ENCODE data around the gene NAA80. TPM values are rescaled to one million over a fixed set of nuclear protein-coding genes. Genes with fewer than 3 reads are reported as not detected.

Gene NAA80
- 9.5 TPM for polyA plus RNA-seq (ENCODE audit: insufficient read length)

DNA sequence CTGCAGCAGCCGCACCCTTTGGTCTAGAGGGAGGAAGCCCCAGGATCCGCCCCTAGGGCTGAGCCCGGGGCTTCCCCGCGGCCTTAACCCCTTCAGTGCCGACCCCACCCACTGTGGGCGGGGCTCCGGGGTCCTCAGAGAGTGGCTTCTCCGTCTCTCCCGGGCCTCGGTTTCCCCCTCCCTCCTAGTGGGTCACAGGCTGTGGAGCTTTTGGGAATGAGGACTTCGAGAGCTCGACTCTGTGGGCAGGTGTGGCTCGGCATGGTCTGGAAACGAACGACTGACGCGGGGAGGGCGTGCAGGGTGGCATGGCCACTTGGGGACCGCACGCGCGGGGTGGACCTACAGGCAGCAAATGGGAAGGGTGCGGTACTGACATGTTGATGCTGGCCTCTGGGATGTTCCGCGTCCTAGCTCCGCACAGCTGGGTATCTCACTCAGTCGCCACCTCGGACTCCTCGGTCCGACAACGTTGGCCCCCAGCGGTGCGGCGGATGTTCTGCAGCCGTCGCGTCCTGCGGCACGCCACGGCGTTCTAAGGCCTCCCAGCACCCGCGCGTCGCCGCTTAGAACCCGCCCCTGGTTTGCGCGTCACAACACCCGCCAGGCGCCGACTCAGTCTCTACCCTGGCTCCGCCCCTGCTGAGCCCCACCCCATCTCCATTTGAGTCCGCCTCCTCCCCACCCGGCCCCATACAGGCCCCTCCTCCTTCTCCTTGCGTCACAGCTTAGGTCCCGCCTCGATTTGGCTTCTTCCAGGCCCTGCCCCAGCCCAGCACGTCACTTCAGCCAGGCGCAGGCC lies at the start of gene NAA80, which contains the start of gene HYAL3:
Gene NAA80, minus strand, starts transcription at position 570 of the 802 bp plus-strand sequence. CDS start 1,942 bp downstream, outside the sequence.
Gene HYAL3, minus strand, starts transcription at position 570 of the 802 bp plus-strand sequence. CDS start 3,803 bp downstream, outside the sequence.
- DNase-seq, result peak; percentile 99

DNA sequence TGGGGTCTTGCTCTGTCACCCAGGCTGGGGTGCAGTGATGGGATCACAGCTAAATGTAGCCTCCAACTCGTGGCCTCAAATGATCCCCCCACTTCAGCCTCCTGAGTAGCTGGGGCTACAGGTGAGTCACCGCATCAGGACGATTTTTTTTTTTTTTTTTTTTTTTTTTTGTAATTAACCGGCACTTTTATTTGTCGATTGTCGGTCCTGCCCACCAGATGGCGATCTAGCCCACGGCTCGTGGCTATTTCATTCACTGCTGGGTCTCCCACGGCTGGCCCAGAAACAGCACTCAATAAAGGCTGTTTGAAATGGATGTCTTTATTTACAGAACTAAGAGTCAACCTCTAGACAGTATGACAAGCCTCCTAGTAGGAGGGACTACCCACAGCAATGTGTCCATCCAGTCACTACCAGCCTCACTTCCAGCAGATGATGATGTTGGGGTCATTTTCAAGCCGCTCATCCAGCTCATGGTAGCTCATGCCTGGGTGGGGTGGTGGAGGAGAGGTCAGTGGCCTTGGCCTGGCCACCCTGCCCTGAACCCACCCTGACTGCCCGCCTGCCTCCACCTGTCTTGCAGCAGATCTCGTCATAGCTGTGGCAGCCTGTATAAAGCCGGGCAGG lies 48.1 kb upstream of the NAA80 start:
- DNase-seq, result peak; percentile 73

- DNase-seq, result no peak
Observed at GRCh38 chr3:50345586-50346234, 46.5 kb upstream of the NAA80 start, which contains the start of gene ZMYND10. ZMYND10 (minus strand) TSS chr3:50345732; CDS start chr3:50345579, 153 bp downstream.

- DNase-seq, result no peak
Observed at GRCh38 chr3:50345008-50345407, 45.8 kb upstream of the NAA80 start.

- DNase-seq, result no peak
Observed at GRCh38 chr3:50342813-50343633, 43.8 kb upstream of the NAA80 start.

GRCh38 chr3:50341996-50342650 lies 42.9 kb upstream of the NAA80 start:
- no peak for DNase-seq

- DNase-seq, result no peak
Observed at GRCh38 chr3:50341537-50341936, 42.3 kb upstream of the NAA80 start.

DNA sequence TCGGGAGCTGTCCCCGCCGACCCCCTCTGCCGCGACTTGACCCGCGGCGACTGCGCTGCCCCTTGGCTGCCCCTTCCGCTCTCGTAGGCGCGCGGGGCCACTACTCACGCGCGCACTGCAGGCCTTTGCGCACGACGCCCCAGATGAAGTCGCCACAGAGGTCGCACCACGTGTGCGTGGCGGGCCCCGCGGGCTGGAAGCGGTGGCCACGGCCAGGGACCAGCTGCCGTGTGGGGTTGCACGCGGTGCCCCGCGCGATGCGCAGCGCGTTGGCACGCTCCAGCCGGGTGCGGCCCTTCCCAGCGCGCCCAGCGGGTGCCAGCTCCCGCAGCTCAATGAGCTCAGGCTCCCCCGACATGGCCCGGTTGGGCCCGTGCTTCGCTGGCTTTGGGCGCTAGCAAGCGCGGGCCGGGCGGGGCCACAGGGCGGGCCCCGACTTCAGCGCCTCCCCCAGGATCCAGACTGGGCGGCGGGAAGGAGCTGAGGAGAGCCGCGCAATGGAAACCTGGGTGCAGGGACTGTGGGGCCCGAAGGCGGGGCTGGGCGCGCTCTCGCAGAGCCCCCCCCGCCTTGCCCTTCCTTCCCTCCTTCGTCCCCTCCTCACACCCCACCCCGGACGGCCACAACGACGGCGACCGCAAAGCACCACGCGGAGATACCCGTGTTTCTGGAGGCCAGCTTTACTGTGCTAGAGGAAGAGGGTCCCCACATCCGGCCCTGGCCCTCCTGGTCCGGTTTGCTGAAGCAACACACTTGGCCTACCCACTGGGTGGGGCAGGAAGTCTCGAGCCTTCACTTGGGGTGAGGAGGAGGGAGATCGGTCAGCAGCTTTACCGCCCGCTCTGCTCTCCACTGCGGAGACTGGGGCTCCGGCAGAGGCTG lies 41.5 kb upstream of the NAA80 start, which contains the start of gene RASSF1:
Gene RASSF1, minus strand, starts transcription at position 389 of the 882 bp plus-strand sequence. Its CDS starts 31 bp downstream, at position 358.
- DNase-seq, result peak; percentile 91

DNA sequence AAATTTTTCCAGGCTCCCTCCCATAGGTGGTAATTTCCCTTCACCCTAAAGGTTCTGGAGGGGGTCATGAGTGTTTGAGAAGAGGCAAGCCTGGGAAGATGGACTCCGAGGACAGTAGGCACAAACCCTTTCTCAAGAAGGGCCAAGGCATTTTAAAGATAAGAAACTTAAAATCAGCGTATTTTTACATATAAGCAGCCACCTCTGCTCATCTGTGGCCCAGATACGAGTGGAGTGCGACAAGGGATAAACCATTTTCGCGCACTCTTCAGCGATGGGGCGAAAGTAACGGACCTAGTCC lies 40.9 kb upstream of the NAA80 start:
- no peak for DNase-seq

DNA sequence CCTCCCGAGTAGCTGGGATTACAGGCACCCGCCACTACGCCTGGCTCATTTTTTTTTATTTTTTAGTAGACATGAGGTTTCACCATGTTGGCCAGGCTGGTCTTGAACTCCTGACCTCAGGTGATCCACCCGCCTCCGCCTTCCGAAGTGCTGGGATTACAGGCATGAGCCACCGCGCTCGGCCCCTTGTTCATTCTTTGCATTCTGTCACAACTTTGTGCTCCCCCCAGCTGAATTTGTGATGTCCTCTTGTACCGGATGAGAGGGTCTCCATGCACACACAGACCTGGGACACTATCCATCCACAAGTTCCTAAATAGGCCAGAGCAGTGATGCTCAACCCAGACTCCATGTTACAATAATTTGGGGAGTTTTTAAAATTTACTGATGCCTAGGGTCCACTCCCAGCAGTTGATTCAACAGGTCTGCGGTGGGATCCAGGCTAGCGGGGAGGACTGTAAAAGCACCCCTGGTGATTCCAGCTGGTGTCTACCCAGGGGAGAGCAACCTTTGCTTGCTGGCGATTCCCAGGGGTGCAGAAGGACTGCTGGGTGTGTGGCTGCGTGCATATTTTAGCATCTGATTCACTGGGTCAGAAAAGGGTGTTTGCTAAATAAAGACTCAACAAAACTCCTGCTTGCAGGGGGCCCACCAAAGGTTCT lies 40.4 kb upstream of the NAA80 start:
- DNase-seq, result no peak

DNA sequence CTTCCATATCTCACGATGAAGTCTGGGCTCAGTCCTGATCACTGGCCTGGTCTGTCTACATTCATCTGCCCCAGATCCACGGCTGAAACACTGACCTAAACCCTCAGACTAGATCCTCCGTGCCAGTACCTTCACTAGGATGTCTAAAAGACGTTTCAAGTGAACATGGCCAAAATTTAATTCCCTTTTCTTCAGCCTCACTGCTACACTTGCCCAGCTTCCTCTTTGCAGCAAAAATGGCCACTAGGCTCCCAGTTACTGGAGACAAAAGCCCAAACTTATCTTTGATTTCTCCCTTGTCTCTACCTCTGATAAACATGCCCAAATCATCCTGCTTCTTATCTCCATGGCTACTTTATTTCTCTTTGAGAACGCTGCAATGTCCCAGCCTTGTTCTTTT lies 39.8 kb upstream of the NAA80 start:
- no peak for DNase-seq

DNA sequence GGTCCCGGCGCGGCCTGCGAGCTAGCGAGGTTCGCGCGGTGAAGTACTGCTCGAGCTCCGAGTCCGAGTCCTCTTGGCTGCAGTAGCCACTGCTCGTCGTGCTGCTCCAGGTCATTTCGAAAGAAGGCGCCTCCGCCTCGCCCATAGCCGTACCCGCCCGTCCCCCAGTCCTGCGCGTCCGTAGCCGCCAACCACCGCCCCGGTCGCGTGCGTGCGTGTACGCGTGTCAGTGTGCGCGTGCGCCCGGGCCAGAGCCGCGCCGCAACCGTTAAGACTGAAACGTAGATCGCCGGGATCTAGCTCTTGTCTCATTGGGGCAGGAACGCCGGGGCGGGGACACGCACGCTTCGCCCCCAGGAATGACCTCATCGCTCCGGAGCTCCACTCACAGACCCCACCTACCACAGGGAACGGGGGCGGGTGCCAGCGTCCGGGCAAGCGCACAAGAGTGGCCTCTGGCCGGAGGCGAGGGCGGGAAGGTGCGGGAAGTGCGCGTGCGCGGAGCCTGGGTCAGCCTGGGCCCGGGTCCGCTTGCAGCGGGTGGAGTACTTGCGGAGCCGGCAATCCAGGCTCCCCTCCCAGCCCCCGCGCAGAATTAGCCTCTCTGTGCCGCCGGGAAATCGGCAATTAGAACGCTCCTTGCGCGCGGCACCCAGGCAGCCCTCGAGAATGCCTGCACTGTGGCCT lies 38.1 kb upstream of the NAA80 start:
- DNase-seq, result peak; percentile 99

- no peak for DNase-seq
Observed at GRCh38 chr3:50336452-50337174, 37.4 kb upstream of the NAA80 start.

GRCh38 chr3:50334339-50335075 lies 35.3 kb upstream of the NAA80 start:
- no peak for DNase-seq

- no peak for DNase-seq
Observed at GRCh38 chr3:50333744-50334328, 34.6 kb upstream of the NAA80 start.

DNA sequence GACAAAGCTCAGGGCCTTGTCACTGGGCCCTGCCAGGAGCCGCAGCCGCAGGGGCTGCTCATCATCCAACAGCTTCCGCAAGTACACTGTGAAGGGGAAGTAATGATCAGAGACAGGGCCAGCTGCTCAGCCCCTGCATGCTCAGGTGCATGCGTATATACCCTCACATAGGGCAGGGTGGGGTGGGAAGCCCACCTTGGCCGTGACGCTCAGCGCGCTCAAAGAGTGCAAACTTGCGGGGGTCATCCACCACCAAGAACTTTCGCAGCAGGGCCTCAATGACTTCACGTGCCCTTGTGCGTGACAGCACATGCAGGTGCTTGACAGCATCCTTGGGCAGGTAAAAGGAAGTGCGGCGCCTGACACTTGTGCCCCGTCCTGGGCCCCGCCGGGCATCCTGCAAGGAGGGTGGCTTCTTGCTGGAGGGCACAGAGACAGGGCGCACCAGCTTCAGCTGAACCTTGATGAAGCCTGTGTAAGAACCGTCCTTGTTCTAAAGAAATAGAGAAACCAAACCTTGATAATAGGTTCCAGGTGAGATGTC lies 32.2 kb upstream of the NAA80 start:
- DNase-seq, result no peak

- no peak for DNase-seq
Observed at GRCh38 chr3:50330330-50330729, 31.1 kb upstream of the NAA80 start.

All from hindlimb muscle (tissue), 1 donor.